Caco-2 (cell line): Measurements from ENCODE around the gene GLT8D1. TPM values are rescaled to one million over a fixed set of nuclear protein-coding genes. Genes with fewer than 3 reads are reported as not detected.

Experiments used
- BruUV-seq: library from RNA; stranded (reverse); fragments of 400-500 nt; replicated peaks from 2 replicates; lab custom pipeline; 2021; lab: Mats Ljungman, UMichigan
- CTCF ChIA-PET: fragments of 300-600 bp; sonication (Branson Sonifier 250); formaldehyde crosslinking; loops from one replicate; lab custom pipeline; 2022; ENCODE audit warnings: antibody characterized with exemption; lab: Charles Lee
- POLR2A ChIA-PET: fragments of 300-600 bp; sonication (Branson Sonifier 250); formaldehyde crosslinking; loops from one replicate; lab custom pipeline; 2022; ENCODE audit warnings: antibody characterized with exemption; lab: Charles Lee
- DNase-seq, 2 experiments: peaks; one replicate each; pipeline versions ENCODE4 v3.0.0 to v3.0.0-alpha.2; 2020 to 2022
- H3K27me3 ChIP-seq: replicated peaks from 2 replicates; pipeline ENCODE4 v1.6.0; 2011; ENCODE audit warnings: low read length; ENCODE audit not compliant: control insufficient read depth, insufficient read depth
- H3K36me3 ChIP-seq: 2 replicates; pipeline ENCODE4 v1.5.1; 2011; ENCODE audit warnings: low read length; ENCODE audit not compliant: control insufficient read depth, insufficient read depth
- H3K4me1 ChIP-seq: fragments of 250-450 bp; sonication (Bioruptor Pico); 2 replicates; pipeline ENCODE4 v1.5.1; 2020; ENCODE audit warnings: mild to moderate bottlenecking
- H3K4me3 ChIP-seq: 2 replicates; pipeline ENCODE4 v1.5.1; 2011; ENCODE audit warnings: low read depth, mild to moderate bottlenecking, control low read depth, low read length
- H3K9me3 ChIP-seq: fragments of 250-450 bp; sonication (Bioruptor Pico); 2 replicates; pipeline ENCODE4 v1.5.1; 2020; ENCODE audit warnings: mild to moderate bottlenecking, moderate library complexity
- H3K27ac Mint-ChIP-seq: one replicate; pipeline ENCODE4 v1.8.0; 2022; ENCODE audit warnings: mixed read lengths; ENCODE audit not compliant: unreplicated experiment
- H3K27me3 Mint-ChIP-seq: one replicate; pipeline ENCODE4 v1.8.0; 2022; ENCODE audit warnings: mixed read lengths; ENCODE audit not compliant: insufficient read depth, unreplicated experiment
- H3K36me3 Mint-ChIP-seq: one replicate; pipeline ENCODE4 v1.8.0; 2022; ENCODE audit warnings: mild to moderate bottlenecking, mixed read lengths; ENCODE audit not compliant: insufficient read depth, unreplicated experiment
- H3K4me1 Mint-ChIP-seq: one replicate; pipeline ENCODE4 v1.8.0; 2022; ENCODE audit warnings: low read depth, mixed read lengths; ENCODE audit not compliant: unreplicated experiment
- H3K4me3 Mint-ChIP-seq: one replicate; pipeline ENCODE4 v1.8.0; 2022; ENCODE audit warnings: mild to moderate bottlenecking, moderate library complexity, mixed read lengths; ENCODE audit not compliant: unreplicated experiment
- H3K9me3 Mint-ChIP-seq: one replicate; pipeline ENCODE4 v1.8.0; 2022; ENCODE audit warnings: mixed read lengths; ENCODE audit not compliant: unreplicated experiment
- CTCF ChIP-seq, 2 experiments: fragments of 200-600 bp in 1 of 2; IDR thresholded peaks; 1 replicate in 1 of 2; 2 replicates in 1 of 2; pipeline versions ENCODE4 v1.5.1 to v1.8.0; 2011 to 2022; ENCODE audit warnings: antibody characterized with exemption in 1 of 2, control low read depth in 1 of 2, inconsistent platforms in 1 of 2, low read depth in 1 of 2, low read length in 1 of 2, mild to moderate bottlenecking in 1 of 2, moderate library complexity in 1 of 2; ENCODE audit not compliant: insufficient read depth in 1 of 2, severe bottlenecking in 1 of 2, unreplicated experiment in 1 of 2
- intact Hi-C: fragments of 100-400 bp; cut with micrococcal nuclease; formaldehyde crosslinking; loops from one replicate; pipeline ENCODE4 v1.10.0; 2022; ENCODE audit not compliant: unreplicated experiment
- total RNA-seq: library from RNA; stranded (reverse); gene quantifications from 2 replicates; pipeline ENCODE4 v1.2.3, GENCODE V29; 2022

Gene GLT8D1
- total RNA-seq, 1 experiment from 2014 or later = 31.4 TPM

- H3K4me1 Mint-ChIP-seq = peaks cover 14% of the 10 kb centered on the region
- no peak for DNase-seq
- peak overlapping the region; percentile 85 for H3K4me3 Mint-ChIP-seq
- Histone ChIP-seq H3K27me3 (no peaks in the 10 kb centered on the region), H3K36me3 (peaks cover 4% of the 10 kb centered on the region), H3K4me1 (peaks cover 41% of the 10 kb centered on the region), H3K4me3 (no peak overlapping the region), H3K9me3 (no peaks in the 10 kb centered on the region)
- no peak overlapping the region for H3K27ac Mint-ChIP-seq
- intact Hi-C loops = loop anchor here (10.0 kb wide), 2 partner anchors 149 to 259 kb away; partner anchors contain the start of genes NT5DC2 and UQCC5
- H3K27me3 Mint-ChIP-seq = no peaks in the 10 kb centered on the region
- POLR2A ChIA-PET = interaction anchor here (0.6 kb wide), 1 partner anchor 256 kb away, joined by 3 read pairs; no protein-coding TSS in a partner anchor
- no peaks in the 10 kb centered on the region for H3K9me3 Mint-ChIP-seq
- TF ChIP-seq CTCF (IDR thresholded peaks at IDR 0.05; ENCODE audit: insufficient read depth in 1 of 2, low read depth in 1 of 2, low read length in 1 of 2, severe bottlenecking in 1 of 2, unreplicated experiment in 1 of 2) = no peak
- CTCF ChIA-PET = no interaction called here
- no TSS peak for BruUV-seq
- H3K36me3 Mint-ChIP-seq = peaks cover 48% of the 10 kb centered on the region
Measured at GRCh38 chr3:52684184-52684583, 21.4 kb downstream of the GLT8D1 start.

GRCh38 chr3:52683611-52684010, 22.0 kb downstream of the GLT8D1 start:
- Histone ChIP-seq H3K36me3 (0 out of 2 replicates have a peak, but pooled peaks cover 1% of the 10 kb centered on the region), H3K4me1 (peaks cover 36% of the 10 kb centered on the region), H3K27me3 (no peaks in the 10 kb centered on the region), H3K4me3 (no peak overlapping the region), H3K9me3 (no peaks in the 10 kb centered on the region)
- ChIA-PET POLR2A (no interaction called here), CTCF (no interaction called here)
- H3K4me1 Mint-ChIP-seq = peaks cover 13% of the 10 kb centered on the region
- H3K27ac Mint-ChIP-seq = no peak overlapping the region
- intact Hi-C loops = loop anchor here (10.0 kb wide), 2 partner anchors 149 to 259 kb away; partner anchors contain the start of genes NT5DC2 and UQCC5
- TF ChIP-seq CTCF (IDR thresholded peaks at IDR 0.05; ENCODE audit: insufficient read depth in 1 of 2, low read depth in 1 of 2, low read length in 1 of 2, severe bottlenecking in 1 of 2, unreplicated experiment in 1 of 2) = no peak
- no peak overlapping the region for H3K4me3 Mint-ChIP-seq
- DNase-seq = no peak
- H3K9me3 Mint-ChIP-seq = no peaks in the 10 kb centered on the region
- H3K36me3 Mint-ChIP-seq = peaks cover 48% of the 10 kb centered on the region
- BruUV-seq = no TSS peak
- H3K27me3 Mint-ChIP-seq = no peaks in the 10 kb centered on the region

GRCh38 chr3:52682016-52682415, 23.6 kb downstream of the GLT8D1 start:
- H3K4me1 ChIP-seq = peaks cover 21% of the 10 kb centered on the region
- intact Hi-C loops = loop anchor here (10.0 kb wide), 2 partner anchors 147 to 257 kb away; partner anchors contain the start of genes NT5DC2 and UQCC5
- DNase-seq = peak; percentile 42 to 44

More at GRCh38 chr3:52682016-52682415, 23.6 kb downstream of the GLT8D1 start:
- no peaks in the 10 kb centered on the region for H3K9me3 ChIP-seq
- POLR2A ChIA-PET = no interaction called here
- TF ChIP-seq CTCF (IDR thresholded peaks at IDR 0.05; ENCODE audit: insufficient read depth in 1 of 2, low read depth in 1 of 2, low read length in 1 of 2, severe bottlenecking in 1 of 2, unreplicated experiment in 1 of 2) = peak in 1 of 2 experiments; percentile 35
- Mint-ChIP-seq H3K4me1 (peaks cover 13% of the 10 kb centered on the region), H3K36me3 (peaks cover 48% of the 10 kb centered on the region), H3K4me3 (no peak overlapping the region), H3K27ac (peak overlapping the region; percentile 1), H3K9me3 (no peaks in the 10 kb centered on the region), H3K27me3 (no peaks in the 10 kb centered on the region)
- no TSS peak for BruUV-seq
- CTCF ChIA-PET = interaction anchor here (0.6 to 0.9 kb wide), 2 partner anchors 11 to 146 kb away, joined by 3 to 4 read pairs; partner anchors contain the start of gene UQCC5
- H3K4me3 ChIP-seq = no peak overlapping the region
- no peaks in the 10 kb centered on the region for H3K27me3 ChIP-seq
- H3K36me3 ChIP-seq = 0 out of 2 replicates have a peak, but pooled peaks cover 1% of the 10 kb centered on the region
